HEK293 (cell line): Measurements from ENCODE around the gene MUC15.

ENCODE experiments used
- CTCF ChIA-PET: fragments of 350-600 bp; formaldehyde crosslinking; extraction: SDS; loops from one replicate; lab custom pipeline; 2021; ENCODE audit warnings: antibody characterized with exemption; lab: Yijun Ruan, JAX
- POLR2A ChIA-PET: fragments of 300-600 bp; formaldehyde crosslinking; extraction: SDS; loops from one replicate; lab custom pipeline; 2020; ENCODE audit warnings: antibody characterized with exemption, inconsistent platforms; lab: Yijun Ruan, JAX
- H3K27ac ChIP-seq: fragments of 200-500 bp; sonication (Bioruptor generic); 2 replicates; pipeline ENCODE4 v1.5.1; 2014; ENCODE audit warnings: low read depth, low read length, control low read depth, inconsistent platforms; ENCODE audit errors: extremely low read depth
- H3K36me3 ChIP-seq, 2 experiments: fragments of 200-500 bp in 1 of 2; sonication (Bioruptor generic) in 1 of 2; 1 replicate in 1 of 2; 2 replicates in 1 of 2; pipeline ENCODE4 v1.5.1; 2014 to 2017; ENCODE audit warnings: inconsistent platforms in 2 of 2, low read length in 2 of 2; ENCODE audit not compliant: control insufficient read depth in 2 of 2, insufficient read depth in 1 of 2
- H3K4me1 ChIP-seq: fragments of 200-500 bp; sonication (Bioruptor generic); 2 replicates; pipeline ENCODE4 v1.5.1; 2014; ENCODE audit warnings: mild to moderate bottlenecking, low read length, inconsistent platforms; ENCODE audit not compliant: control insufficient read depth, insufficient read depth
- H3K4me3 ChIP-seq: 2 replicates; pipeline ENCODE4 v1.5.1; 2011; ENCODE audit warnings: low read depth, mild to moderate bottlenecking, control low read depth, low read length, moderate library complexity
- H3K9me3 ChIP-seq: fragments of 200-500 bp; sonication (Bioruptor generic); 2 replicates; pipeline ENCODE4 v1.5.1; 2014; ENCODE audit warnings: low read depth, low read length, inconsistent platforms; ENCODE audit not compliant: control insufficient read depth, insufficient read depth
- GLI4 ChIP-seq: fragments of 450-650 bp; formaldehyde crosslinking; IDR thresholded peaks from 2 replicates; pipeline ENCODE4 v1.5.1; 2016; ENCODE audit warnings: missing biosample characterization, missing genetic modification characterization
- KLF16 ChIP-seq: fragments of 450-650 bp; formaldehyde crosslinking; IDR thresholded peaks from 2 replicates; pipeline ENCODE4 v1.5.1; 2017; ENCODE audit warnings: missing biosample characterization, missing genetic modification characterization
- OSR2 ChIP-seq: fragments of 450-650 bp; formaldehyde crosslinking; IDR thresholded peaks from 2 replicates; pipeline ENCODE4 v1.5.1; 2016; ENCODE audit warnings: missing biosample characterization, missing genetic modification characterization
- PRDM1 ChIP-seq: fragments of 450-650 bp; formaldehyde crosslinking; IDR thresholded peaks from 2 replicates; pipeline ENCODE4; 2016; ENCODE audit warnings: missing biosample characterization, missing genetic modification characterization
- RBAK ChIP-seq: fragments of 450-650 bp; formaldehyde crosslinking; IDR thresholded peaks from 2 replicates; pipeline ENCODE4 v1.5.1; 2016; ENCODE audit warnings: missing biosample characterization, missing genetic modification characterization
- SP2 ChIP-seq: fragments of 450-650 bp; formaldehyde crosslinking; IDR thresholded peaks from 2 replicates; pipeline ENCODE4 v1.5.1; 2016; ENCODE audit warnings: missing biosample characterization, missing genetic modification characterization
- SP7 ChIP-seq: fragments of 450-650 bp; formaldehyde crosslinking; IDR thresholded peaks from 2 replicates; pipeline ENCODE4 v1.5.1; 2016; ENCODE audit warnings: missing biosample characterization, missing genetic modification characterization
- ZBTB10 ChIP-seq: fragments of 450-650 bp; formaldehyde crosslinking; IDR thresholded peaks from 2 replicates; pipeline ENCODE4 v1.5.1; 2016; ENCODE audit warnings: missing biosample characterization, missing genetic modification characterization
- ZNF133 ChIP-seq: fragments of 450-650 bp; formaldehyde crosslinking; IDR thresholded peaks from 2 replicates; pipeline ENCODE4 v1.5.1; 2016; ENCODE audit warnings: missing biosample characterization, missing genetic modification characterization
- ZNF19 ChIP-seq: fragments of 450-650 bp; formaldehyde crosslinking; IDR thresholded peaks from 2 replicates; pipeline ENCODE4; 2016; ENCODE audit warnings: missing biosample characterization, missing genetic modification characterization, low read depth
- ZNF23 ChIP-seq: fragments of 450-650 bp; formaldehyde crosslinking; IDR thresholded peaks from 2 replicates; pipeline ENCODE4 v1.5.1; 2016; ENCODE audit warnings: missing biosample characterization, missing genetic modification characterization, borderline replicate concordance
- ZNF292 ChIP-seq: fragments of 450-650 bp; formaldehyde crosslinking; IDR thresholded peaks from 2 replicates; pipeline ENCODE4 v1.5.1; 2016; ENCODE audit warnings: low read depth, missing biosample characterization, missing genetic modification characterization, borderline replicate concordance
- ZNF324 ChIP-seq: fragments of 450-650 bp; formaldehyde crosslinking; IDR thresholded peaks from 2 replicates; pipeline ENCODE4 v1.5.1; 2016; ENCODE audit warnings: missing biosample characterization, missing genetic modification characterization
- ZNF335 ChIP-seq: fragments of 450-650 bp; formaldehyde crosslinking; conservative IDR thresholded peaks from 2 replicates; pipeline ENCODE4 v1.5.1; 2016; ENCODE audit warnings: missing biosample characterization, missing genetic modification characterization
- ZNF366 ChIP-seq: fragments of 450-650 bp; formaldehyde crosslinking; conservative IDR thresholded peaks from 2 replicates; pipeline ENCODE4 v1.5.1; 2016; ENCODE audit warnings: missing biosample characterization, missing genetic modification characterization
- ZNF449 ChIP-seq: fragments of 450-650 bp; formaldehyde crosslinking; IDR thresholded peaks from 2 replicates; pipeline ENCODE4 v1.5.1; 2017; ENCODE audit warnings: missing biosample characterization, mild to moderate bottlenecking, missing genetic modification characterization, moderate library complexity
- ZNF48 ChIP-seq: fragments of 450-650 bp; formaldehyde crosslinking; IDR thresholded peaks from 2 replicates; pipeline ENCODE4 v1.5.1; 2016; ENCODE audit warnings: missing biosample characterization, missing genetic modification characterization
- ZNF521 ChIP-seq: fragments of 450-650 bp; formaldehyde crosslinking; IDR thresholded peaks from 2 replicates; pipeline ENCODE4 v1.5.1; 2017; ENCODE audit warnings: missing biosample characterization, mild to moderate bottlenecking, missing genetic modification characterization
- ZNF623 ChIP-seq: fragments of 450-650 bp; formaldehyde crosslinking; IDR thresholded peaks from 2 replicates; pipeline ENCODE4 v1.5.1; 2016; ENCODE audit warnings: missing biosample characterization, missing genetic modification characterization
- ZNF654 ChIP-seq: fragments of 450-650 bp; formaldehyde crosslinking; IDR thresholded peaks from 2 replicates; pipeline ENCODE4 v1.5.1; 2016; ENCODE audit warnings: low read depth, missing biosample characterization, missing genetic modification characterization
- ZNF664 ChIP-seq: fragments of 450-650 bp; formaldehyde crosslinking; IDR thresholded peaks from 2 replicates; pipeline ENCODE4 v1.5.1; 2016; ENCODE audit warnings: missing biosample characterization, missing genetic modification characterization
- TF ChIP-seq, protein P1 (sequence below): fragments of 450-650 bp; formaldehyde crosslinking; IDR thresholded peaks from 2 replicates; pipeline ENCODE4 v1.5.1; 2016; ENCODE audit warnings: missing biosample characterization, missing genetic modification characterization
- TF ChIP-seq, protein P2 (sequence below): fragments of 450-650 bp; formaldehyde crosslinking; conservative IDR thresholded peaks from 2 replicates; pipeline ENCODE4 v1.5.1; 2016; ENCODE audit warnings: low read depth, missing biosample characterization, missing genetic modification characterization
- TF ChIP-seq, protein P3 (sequence below): sonication (generic); formaldehyde crosslinking; IDR thresholded peaks from 2 replicates; pipeline ENCODE4 v1.8.1; 2022; ENCODE audit warnings: mild to moderate bottlenecking, moderate library complexity, missing genetic modification reagents
- TF ChIP-seq, protein P4 (sequence below): fragments of 450-650 bp; IDR thresholded peaks from 2 replicates; pipeline ENCODE4 v1.5.1; 2018; ENCODE audit warnings: missing biosample characterization, missing genetic modification characterization

Gene MUC15

DNA sequence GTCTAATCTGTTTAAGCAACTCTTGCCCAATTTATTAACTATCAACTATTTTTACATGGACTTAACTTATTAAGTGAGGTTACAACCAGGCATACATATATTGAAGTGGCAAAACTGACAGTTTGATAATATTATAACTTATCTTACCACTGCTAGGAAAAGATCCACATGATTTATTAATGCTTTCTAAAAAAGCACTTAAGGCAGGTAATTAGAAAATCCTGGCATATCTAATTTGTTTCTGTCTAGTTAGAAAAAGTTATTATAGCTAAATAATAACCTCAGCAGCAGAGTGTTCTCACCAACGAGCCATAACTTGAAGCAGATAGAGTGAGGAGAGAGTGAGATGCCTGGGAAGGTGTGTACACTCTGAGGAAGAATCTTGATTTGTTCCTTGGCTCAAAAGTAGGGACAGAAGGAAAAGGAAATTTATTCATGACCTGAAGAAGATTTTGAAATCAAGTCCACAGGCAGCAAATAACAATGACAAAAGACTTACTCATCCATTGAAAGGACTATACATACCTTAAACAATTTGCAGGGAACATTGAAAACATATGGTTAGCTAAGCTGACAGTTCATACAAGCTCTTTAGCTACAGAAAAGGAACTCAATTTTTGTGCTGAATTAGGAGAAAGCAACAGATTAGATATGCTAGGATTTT, 7.1 kb upstream of the MUC15 start:
- Histone ChIP-seq H3K4me1 (no peaks in the 10 kb centered on the region), H3K36me3 (no peaks in the 10 kb centered on the region), H3K27ac (no peak overlapping the region)
- ChIA-PET CTCF (interaction anchor here (0.6 kb wide), 1 partner anchor 609 kb away, joined by 5 read pairs; no protein-coding TSS in a partner anchor), POLR2A (no interaction called here)
- no peak for TF ChIP-seq ZNF23 (tag by site-specific recombination)
- no peak for TF ChIP-seq ZNF19
- no peak for TF ChIP-seq ZNF664 (tag by site-specific recombination)
- TF ChIP-seq RBAK (tag by site-specific recombination): no peak
- TF ChIP-seq ZNF335: no peak
- TF ChIP-seq, protein P1, sequence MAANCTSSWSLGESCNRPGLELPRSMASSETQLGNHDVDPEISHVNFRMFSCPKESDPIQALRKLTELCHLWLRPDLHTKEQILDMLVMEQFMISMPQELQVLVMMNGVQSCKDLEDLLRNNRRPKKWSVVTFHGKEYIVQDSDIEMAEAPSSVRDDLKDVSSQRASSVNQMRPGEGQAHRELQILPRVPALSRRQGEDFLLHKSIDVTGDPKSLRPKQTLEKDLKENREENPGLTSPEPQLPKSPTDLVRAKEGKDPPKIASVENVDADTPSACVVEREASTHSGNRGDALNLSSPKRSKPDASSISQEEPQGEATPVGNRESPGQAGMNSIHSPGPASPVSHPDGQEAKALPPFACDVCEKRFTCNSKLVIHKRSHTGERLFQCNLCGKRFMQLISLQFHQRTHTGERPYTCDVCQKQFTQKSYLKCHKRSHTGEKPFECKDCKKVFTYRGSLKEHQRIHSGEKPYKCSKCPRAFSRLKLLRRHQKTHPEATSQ (tag by site-specific recombination): no peak
- no peak for TF ChIP-seq ZNF133 (tag by site-specific recombination)
- TF ChIP-seq ZNF48 (tag by site-specific recombination): no peak
- no peak for TF ChIP-seq ZBTB10
- TF ChIP-seq OSR2: no peak
- TF ChIP-seq PRDM1 (tag by site-specific recombination): no peak
- TF ChIP-seq, protein P2, sequence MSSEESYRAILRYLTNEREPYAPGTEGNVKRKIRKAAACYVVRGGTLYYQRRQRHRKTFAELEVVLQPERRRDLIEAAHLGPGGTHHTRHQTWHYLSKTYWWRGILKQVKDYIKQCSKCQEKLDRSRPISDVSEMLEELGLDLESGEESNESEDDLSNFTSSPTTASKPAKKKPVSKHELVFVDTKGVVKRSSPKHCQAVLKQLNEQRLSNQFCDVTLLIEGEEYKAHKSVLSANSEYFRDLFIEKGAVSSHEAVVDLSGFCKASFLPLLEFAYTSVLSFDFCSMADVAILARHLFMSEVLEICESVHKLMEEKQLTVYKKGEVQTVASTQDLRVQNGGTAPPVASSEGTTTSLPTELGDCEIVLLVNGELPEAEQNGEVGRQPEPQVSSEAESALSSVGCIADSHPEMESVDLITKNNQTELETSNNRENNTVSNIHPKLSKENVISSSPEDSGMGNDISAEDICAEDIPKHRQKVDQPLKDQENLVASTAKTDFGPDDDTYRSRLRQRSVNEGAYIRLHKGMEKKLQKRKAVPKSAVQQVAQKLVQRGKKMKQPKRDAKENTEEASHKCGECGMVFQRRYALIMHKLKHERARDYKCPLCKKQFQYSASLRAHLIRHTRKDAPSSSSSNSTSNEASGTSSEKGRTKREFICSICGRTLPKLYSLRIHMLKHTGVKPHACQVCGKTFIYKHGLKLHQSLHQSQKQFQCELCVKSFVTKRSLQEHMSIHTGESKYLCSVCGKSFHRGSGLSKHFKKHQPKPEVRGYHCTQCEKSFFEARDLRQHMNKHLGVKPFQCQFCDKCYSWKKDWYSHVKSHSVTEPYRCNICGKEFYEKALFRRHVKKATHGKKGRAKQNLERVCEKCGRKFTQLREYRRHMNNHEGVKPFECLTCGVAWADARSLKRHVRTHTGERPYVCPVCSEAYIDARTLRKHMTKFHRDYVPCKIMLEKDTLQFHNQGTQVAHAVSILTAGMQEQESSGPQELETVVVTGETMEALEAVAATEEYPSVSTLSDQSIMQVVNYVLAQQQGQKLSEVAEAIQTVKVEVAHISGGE (tag by site-specific recombination): no peak
- no peak for TF ChIP-seq SP7 (tag by site-specific recombination)
- TF ChIP-seq, protein P3, sequence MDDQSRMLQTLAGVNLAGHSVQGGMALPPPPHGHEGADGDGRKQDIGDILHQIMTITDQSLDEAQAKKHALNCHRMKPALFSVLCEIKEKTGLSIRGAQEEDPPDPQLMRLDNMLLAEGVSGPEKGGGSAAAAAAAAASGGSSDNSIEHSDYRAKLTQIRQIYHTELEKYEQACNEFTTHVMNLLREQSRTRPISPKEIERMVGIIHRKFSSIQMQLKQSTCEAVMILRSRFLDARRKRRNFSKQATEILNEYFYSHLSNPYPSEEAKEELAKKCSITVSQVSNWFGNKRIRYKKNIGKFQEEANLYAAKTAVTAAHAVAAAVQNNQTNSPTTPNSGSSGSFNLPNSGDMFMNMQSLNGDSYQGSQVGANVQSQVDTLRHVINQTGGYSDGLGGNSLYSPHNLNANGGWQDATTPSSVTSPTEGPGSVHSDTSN (CRISPR knock-in tag): no peak
- TF ChIP-seq GLI4 (tag by site-specific recombination): no peak
- no peak for TF ChIP-seq ZNF366 (tag by site-specific recombination)
- TF ChIP-seq, all 188 proteins: peak for 0
- no peaks in the 10 kb centered on the region for H3K9me3 ChIP-seq
- no peak overlapping the region for H3K4me3 ChIP-seq

- Histone ChIP-seq H3K27ac (no peak overlapping the region), H3K36me3 (no peaks in the 10 kb centered on the region), H3K9me3 (no peaks in the 10 kb centered on the region), H3K4me3 (no peak overlapping the region), H3K4me1 (no peaks in the 10 kb centered on the region)
- CTCF ChIA-PET: no interaction called here
- POLR2A ChIA-PET: no interaction called here
- TF ChIP-seq ZNF292 (tag by site-specific recombination) (no peak), ZNF521 (tag by site-specific recombination) (no peak), SP2 (no peak), ZNF324 (no peak), ZNF654 (tag by site-specific recombination) (no peak), ZNF449 (tag by site-specific recombination) (no peak), KLF16 (tag by site-specific recombination) (no peak), ZNF623 (tag by site-specific recombination) (no peak)
- TF ChIP-seq, protein P4, sequence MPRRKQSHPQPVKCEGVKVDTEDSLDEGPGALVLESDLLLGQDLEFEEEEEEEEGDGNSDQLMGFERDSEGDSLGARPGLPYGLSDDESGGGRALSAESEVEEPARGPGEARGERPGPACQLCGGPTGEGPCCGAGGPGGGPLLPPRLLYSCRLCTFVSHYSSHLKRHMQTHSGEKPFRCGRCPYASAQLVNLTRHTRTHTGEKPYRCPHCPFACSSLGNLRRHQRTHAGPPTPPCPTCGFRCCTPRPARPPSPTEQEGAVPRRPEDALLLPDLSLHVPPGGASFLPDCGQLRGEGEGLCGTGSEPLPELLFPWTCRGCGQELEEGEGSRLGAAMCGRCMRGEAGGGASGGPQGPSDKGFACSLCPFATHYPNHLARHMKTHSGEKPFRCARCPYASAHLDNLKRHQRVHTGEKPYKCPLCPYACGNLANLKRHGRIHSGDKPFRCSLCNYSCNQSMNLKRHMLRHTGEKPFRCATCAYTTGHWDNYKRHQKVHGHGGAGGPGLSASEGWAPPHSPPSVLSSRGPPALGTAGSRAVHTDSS: no peak
Observed at GRCh38 chr11:26575946-26576345, 3.9 kb upstream of the MUC15 start.
